ENCODE data around the gene TMEM63C. TPM values are rescaled to one million over a fixed set of nuclear protein-coding genes. Genes with fewer than 3 reads are reported as not detected.

The TMEM63C gene
- total RNA-seq, 1 experiment from 2014 or later, result 0.66 TPM

DNA sequence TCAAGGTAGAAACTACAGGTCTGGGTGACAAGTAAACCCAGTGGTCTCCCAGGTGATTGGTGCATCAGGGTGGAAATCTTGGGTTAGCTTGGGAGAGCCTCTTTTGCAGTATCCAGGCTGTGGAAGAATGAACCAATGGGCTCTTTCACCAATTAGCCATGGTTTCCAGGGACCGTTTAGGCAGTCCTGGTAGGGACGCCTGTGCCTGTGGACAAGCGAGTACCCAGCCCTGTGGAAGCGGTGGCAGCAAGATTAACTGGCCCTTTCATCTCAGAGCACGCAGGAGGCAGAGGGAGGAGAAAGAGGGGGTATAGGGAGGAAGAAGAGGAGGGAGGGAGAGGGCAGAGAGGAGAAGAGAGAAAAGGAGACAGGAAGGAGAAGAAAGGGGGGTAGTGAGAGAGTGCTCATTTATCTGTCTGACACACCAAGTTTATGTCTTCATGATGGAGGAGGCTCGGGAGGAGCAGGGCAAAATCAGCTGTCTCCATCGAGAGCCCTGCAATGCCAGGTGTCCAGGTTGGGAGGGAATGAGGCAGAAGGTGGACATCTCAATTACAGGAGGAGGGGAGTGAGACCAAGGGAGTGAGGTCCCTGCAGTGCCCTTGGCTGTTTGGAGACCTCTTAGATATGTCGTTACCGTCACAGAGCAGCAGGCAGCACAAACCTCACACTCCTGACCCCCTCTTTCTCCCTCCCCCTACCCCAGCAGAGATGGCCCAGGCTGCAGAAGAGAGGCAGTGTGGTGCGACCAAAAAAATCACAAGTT, 35.4 kb upstream of the TMEM63C start:
- no peak overlapping the region for H3K27ac ChIP-seq
- no peak overlapping the region for H3K4me3 ChIP-seq
- H3K36me3 ChIP-seq, result no peaks in the 10 kb centered on the region
- no peaks in the 10 kb centered on the region for H3K9me3 ChIP-seq (replicated peaks)
- H3K4me1 ChIP-seq (replicated peaks), result peaks cover 2% of the 10 kb centered on the region
- DNase-seq (ENCODE audit: low read depth in 1 of 2, low spot score in 2 of 2), result no peak
- H3K27me3 ChIP-seq (replicated peaks), result peaks cover 29% of the 10 kb centered on the region

DNA sequence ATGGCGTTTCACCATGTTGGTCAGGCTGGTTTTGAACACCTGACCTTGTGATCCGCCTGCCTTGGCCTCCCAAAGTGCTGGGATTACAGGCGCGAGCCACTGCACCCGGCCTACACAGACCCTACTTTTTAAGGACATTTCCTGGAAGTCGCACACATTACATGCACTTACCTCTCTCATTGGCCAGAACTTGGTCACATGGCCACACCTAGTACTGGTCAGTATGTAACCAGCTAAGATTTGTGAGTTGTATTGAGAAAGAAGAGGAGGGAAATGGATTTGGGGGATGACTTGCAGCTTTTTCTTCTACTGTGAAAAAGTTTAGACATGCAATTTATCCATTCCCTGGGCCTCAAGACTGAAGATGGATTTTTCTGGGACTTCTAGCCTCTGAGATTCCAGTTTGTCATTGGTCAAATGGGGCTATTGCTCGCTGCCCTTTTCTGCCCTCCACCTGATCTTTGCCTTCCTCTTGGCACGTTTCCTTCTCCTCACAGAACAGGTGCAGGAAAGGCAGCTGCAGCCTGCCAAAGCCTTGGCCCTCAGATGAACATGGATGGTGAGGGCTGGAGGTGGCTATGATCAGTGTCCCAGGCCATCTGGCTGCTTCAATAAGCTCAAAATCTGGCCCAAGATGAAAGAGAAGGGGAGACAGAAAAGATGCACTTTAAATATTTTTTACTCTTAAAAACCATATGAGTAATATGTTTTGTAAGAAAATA, 32.9 kb upstream of the TMEM63C start:
- H3K9me3 ChIP-seq (replicated peaks), result no peaks in the 10 kb centered on the region

GRCh38 chr14:77151245-77151644, 30.4 kb upstream of the TMEM63C start:
- no peaks in the 10 kb centered on the region for H3K36me3 ChIP-seq
- no peak overlapping the region for H3K4me3 ChIP-seq
- H3K4me1 ChIP-seq (replicated peaks), result no peaks in the 10 kb centered on the region

More for the DNA sequence above, 32.9 kb upstream of the TMEM63C start:
- no peaks in the 10 kb centered on the region for H3K4me1 ChIP-seq (replicated peaks)
- H3K27ac ChIP-seq, result no peak overlapping the region
- H3K4me3 ChIP-seq, result no peak overlapping the region
- H3K27me3 ChIP-seq (replicated peaks), result peaks cover 9% of the 10 kb centered on the region
- no peaks in the 10 kb centered on the region for H3K36me3 ChIP-seq
- no peak for DNase-seq (ENCODE audit: low read depth in 1 of 2, low spot score in 2 of 2)

DNA sequence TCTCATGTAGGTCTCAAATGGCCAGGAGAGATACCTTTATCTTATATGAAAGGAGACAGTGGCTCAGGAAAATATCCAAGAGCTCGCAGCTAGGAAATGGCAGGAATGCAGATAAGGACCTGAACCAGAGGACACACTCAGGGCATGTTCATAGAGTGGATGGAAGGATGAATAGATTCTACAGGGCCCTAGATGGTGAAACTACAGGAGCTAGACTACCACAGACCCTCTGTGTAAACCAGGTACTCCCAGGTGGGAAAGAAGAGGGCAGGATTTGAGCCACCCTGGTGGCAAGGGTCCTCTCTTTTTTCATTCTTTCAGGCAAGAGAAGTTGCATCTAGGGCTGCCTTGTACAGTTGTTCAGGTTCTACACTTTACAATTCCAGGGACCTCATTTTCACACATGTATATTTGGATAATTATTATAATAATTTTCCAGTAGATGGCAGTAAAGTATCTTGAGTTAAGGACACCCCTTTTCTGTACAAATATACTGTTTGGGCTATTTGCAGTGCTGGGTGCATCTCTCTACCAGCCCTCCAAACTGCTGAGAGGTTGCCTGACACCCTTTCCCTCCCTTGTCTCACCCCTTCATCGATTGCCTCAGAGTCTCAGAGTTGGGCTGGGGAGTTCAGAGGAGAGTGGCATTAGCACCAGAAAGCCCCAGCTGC, 29.5 kb upstream of the TMEM63C start:
- Histone ChIP-seq H3K9me3 (replicated peaks) (no peaks in the 10 kb centered on the region), H3K4me3 (no peak overlapping the region), H3K27ac (no peak overlapping the region), H3K4me1 (replicated peaks) (no peaks in the 10 kb centered on the region), H3K36me3 (no peaks in the 10 kb centered on the region), H3K27me3 (replicated peaks) (no peaks in the 10 kb centered on the region)
- DNase-seq (ENCODE audit: low read depth in 1 of 2, low spot score in 2 of 2), result no peak

More at GRCh38 chr14:77151245-77151644, 30.4 kb upstream of the TMEM63C start:
- no peaks in the 10 kb centered on the region for H3K9me3 ChIP-seq (replicated peaks)
- H3K27me3 ChIP-seq (replicated peaks), result no peaks in the 10 kb centered on the region
- no peak for DNase-seq (ENCODE audit: low read depth in 1 of 2, low spot score in 2 of 2)
- no peak overlapping the region for H3K27ac ChIP-seq

DNA sequence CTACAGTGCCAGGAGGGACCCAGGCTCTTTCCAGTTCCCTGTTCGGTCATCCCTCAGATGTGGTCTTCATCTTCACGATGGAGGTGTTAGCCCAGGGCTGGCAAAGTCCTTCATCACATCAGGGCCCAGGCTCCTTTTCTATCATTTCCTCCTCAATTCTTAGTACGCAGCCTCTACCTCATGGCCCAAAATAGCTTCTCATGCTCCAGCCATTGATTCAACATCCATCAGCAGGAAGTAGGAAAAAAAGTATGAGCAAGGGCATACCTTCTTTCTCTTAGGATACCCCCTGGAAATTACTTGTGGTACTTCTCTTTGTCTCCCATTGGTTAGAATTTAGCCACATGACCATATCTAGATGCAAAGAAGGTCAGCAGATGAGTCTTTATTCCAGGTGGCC, 27.8 kb upstream of the TMEM63C start:
- no peak overlapping the region for H3K27ac ChIP-seq
- no peak for DNase-seq (ENCODE audit: low read depth in 1 of 2, low spot score in 2 of 2)
- peaks cover 8% of the 10 kb centered on the region for H3K4me1 ChIP-seq (replicated peaks)
- no peaks in the 10 kb centered on the region for H3K9me3 ChIP-seq (replicated peaks)
- no peaks in the 10 kb centered on the region for H3K36me3 ChIP-seq
- H3K27me3 ChIP-seq (replicated peaks), result no peaks in the 10 kb centered on the region
- no peak overlapping the region for H3K4me3 ChIP-seq

DNA sequence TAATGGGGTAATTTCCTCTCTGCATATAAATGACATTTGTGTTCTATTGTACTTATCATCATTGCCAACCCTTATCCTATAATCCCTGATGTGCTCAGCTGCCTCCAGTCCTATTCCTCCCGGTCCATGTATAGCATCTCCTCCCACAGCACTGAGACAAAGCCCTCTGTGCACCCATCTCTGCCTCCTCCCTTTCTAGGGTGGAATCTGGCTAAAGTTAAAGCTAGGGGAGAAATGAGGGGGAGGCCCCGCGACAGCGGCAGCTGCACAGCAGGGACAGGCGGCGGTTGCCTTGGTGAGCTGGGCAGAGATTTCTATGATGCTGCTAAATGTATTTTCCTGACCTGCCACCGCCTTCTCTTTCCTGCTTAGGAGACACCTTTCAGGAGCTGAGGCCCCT, 27.2 kb upstream of the TMEM63C start:
- H3K9me3 ChIP-seq (replicated peaks), result no peaks in the 10 kb centered on the region
- no peaks in the 10 kb centered on the region for H3K36me3 ChIP-seq
- H3K4me1 ChIP-seq (replicated peaks), result peaks cover 8% of the 10 kb centered on the region
- H3K4me3 ChIP-seq, result no peak overlapping the region
- H3K27me3 ChIP-seq (replicated peaks), result no peaks in the 10 kb centered on the region
- no peak for DNase-seq (ENCODE audit: low read depth in 1 of 2, low spot score in 2 of 2)
- H3K27ac ChIP-seq, result no peak overlapping the region

DNA sequence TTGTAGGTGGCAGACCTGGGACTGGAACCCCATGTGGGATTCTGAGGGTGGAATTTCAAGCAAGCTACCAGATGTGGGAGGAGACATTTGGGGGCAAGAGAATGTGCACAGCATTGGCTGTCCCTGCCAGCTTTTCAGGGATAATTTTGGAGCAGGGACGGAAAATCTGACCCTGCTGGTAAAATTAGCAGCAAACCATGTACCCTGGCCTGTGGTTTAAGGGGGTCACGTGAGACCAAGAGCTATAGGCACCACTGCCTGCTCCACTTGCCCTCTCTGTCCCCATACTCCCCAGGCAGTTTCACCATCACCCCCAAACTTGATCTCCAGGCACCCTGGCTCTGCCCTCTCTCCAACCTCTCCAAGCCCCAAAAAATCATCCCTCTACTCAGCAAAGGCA, 26.5 kb upstream of the TMEM63C start:
- no peak overlapping the region for H3K4me3 ChIP-seq
- peaks cover 8% of the 10 kb centered on the region for H3K4me1 ChIP-seq (replicated peaks)
- H3K27me3 ChIP-seq (replicated peaks), result no peaks in the 10 kb centered on the region
- DNase-seq (ENCODE audit: low read depth in 1 of 2, low spot score in 2 of 2), result no peak
- no peaks in the 10 kb centered on the region for H3K36me3 ChIP-seq
- no peak overlapping the region for H3K27ac ChIP-seq
- no peaks in the 10 kb centered on the region for H3K9me3 ChIP-seq (replicated peaks)

DNA sequence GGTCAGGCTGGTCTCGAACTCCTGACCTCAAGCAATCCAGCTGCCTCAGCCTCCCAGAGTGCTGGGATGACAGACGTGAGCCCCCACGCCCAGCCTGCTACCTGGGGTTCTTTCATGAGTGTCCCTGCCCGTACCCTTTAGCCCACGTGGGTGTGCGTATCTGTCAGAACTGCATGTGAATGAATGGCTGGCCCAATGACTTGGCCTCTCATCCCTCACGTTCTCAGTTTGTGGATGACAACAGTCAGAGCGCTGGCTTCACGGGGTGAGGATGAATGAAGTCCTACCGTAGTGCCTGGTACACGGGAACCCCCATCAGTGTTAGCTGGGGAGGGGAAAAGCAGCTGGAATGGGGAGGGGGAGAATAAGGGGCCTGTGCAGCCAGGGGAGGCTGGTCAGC, 23.9 kb upstream of the TMEM63C start:
- no peaks in the 10 kb centered on the region for H3K36me3 ChIP-seq
- H3K9me3 ChIP-seq (replicated peaks), result no peaks in the 10 kb centered on the region
- no peak for DNase-seq (ENCODE audit: low read depth in 1 of 2, low spot score in 2 of 2)
- peaks cover 8% of the 10 kb centered on the region for H3K4me1 ChIP-seq (replicated peaks)
- H3K27ac ChIP-seq, result no peak overlapping the region
- H3K4me3 ChIP-seq, result no peak overlapping the region
- H3K27me3 ChIP-seq (replicated peaks), result no peaks in the 10 kb centered on the region

- peak; percentile 40 to 67 for DNase-seq (ENCODE audit: low read depth in 1 of 2, low spot score in 2 of 2)
- no peaks in the 10 kb centered on the region for H3K9me3 ChIP-seq (replicated peaks)
- H3K27me3 ChIP-seq (replicated peaks), result no peaks in the 10 kb centered on the region
- H3K4me3 ChIP-seq, result no peak overlapping the region
- peaks cover 8% of the 10 kb centered on the region for H3K4me1 ChIP-seq (replicated peaks)
- no peak overlapping the region for H3K27ac ChIP-seq
- no peaks in the 10 kb centered on the region for H3K36me3 ChIP-seq
Measured at GRCh38 chr14:77158175-77158881, 23.3 kb upstream of the TMEM63C start.

DNA sequence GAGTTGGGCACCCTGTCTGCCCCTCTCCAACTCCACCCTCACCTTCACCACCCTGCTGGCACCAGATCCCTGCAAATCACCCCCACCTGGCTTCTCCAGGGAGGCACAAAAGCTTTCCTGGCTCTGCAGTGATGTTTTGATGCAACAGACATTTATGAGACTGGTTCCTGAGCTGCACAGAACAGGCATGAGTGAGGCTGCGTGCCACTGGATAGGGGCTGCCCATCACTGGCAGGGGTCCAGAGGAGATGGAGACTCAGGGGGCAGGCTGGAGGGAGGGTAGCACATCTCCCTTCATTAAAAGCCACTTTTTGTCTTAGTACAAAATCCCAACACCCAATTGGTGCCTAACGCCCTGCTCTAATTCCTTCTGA, 22.7 kb upstream of the TMEM63C start:
- Histone ChIP-seq H3K9me3 (replicated peaks) (no peaks in the 10 kb centered on the region), H3K27me3 (replicated peaks) (no peaks in the 10 kb centered on the region), H3K27ac (no peak overlapping the region), H3K36me3 (no peaks in the 10 kb centered on the region), H3K4me1 (replicated peaks) (peaks cover 8% of the 10 kb centered on the region), H3K4me3 (no peak overlapping the region)
- no peak for DNase-seq (ENCODE audit: low read depth in 1 of 2, low spot score in 2 of 2)

DNA sequence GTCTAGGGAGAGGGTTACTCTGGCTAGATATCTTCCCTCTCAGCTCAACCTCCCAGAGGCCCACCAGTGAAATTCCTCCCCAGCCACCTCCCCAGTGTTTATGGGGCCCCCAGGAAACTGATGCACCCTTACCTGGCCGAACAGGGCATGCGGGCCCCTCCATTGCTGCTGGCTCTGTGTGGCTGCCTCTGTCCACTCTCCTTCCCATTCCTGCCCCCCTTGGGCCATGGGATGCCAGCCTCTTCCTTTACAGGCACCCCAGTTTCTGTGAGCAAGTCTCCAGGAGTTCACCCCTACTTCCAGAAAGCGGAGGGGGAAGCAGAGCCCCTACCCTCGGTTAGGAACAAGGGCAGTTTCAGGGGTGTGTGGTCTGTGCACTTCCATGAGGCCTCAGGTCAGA, 20.6 kb upstream of the TMEM63C start:
- no peak overlapping the region for H3K27ac ChIP-seq
- H3K9me3 ChIP-seq (replicated peaks), result no peaks in the 10 kb centered on the region
- H3K27me3 ChIP-seq (replicated peaks), result no peaks in the 10 kb centered on the region
- no peak overlapping the region for H3K4me3 ChIP-seq
- no peaks in the 10 kb centered on the region for H3K36me3 ChIP-seq
- peaks cover 8% of the 10 kb centered on the region for H3K4me1 ChIP-seq (replicated peaks)
- DNase-seq (ENCODE audit: low read depth in 1 of 2, low spot score in 2 of 2), result no peak

DNA sequence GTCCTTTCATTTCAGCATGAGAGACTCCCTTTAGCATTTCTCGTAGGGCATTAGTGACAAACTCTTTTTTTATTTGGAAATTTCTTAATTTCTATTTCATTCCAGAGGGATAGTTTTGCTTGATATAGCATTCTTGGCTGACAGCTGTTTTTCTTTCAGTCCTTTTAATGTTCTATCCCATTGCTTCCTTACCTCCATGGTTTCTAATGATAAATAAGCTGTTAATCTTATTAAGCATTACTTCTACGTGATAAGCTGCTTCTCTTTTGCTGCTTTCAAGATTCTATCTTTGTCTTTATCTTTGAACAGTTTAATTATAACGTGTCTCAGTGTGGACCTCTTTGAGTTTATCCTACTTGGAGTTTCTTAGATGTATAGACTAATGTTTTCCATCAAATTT, 11.6 kb upstream of the TMEM63C start:
- DNase-seq (ENCODE audit: low read depth in 1 of 2, low spot score in 2 of 2), result no peak
- Histone ChIP-seq H3K27ac (no peak overlapping the region), H3K27me3 (replicated peaks) (no peaks in the 10 kb centered on the region), H3K4me1 (replicated peaks) (peaks cover 4% of the 10 kb centered on the region; the same call in 1 of the 2 replicates), H3K36me3 (no peaks in the 10 kb centered on the region), H3K4me3 (no peak overlapping the region), H3K9me3 (replicated peaks) (no peaks in the 10 kb centered on the region; the same call in 1 of the 2 replicates)

DNA sequence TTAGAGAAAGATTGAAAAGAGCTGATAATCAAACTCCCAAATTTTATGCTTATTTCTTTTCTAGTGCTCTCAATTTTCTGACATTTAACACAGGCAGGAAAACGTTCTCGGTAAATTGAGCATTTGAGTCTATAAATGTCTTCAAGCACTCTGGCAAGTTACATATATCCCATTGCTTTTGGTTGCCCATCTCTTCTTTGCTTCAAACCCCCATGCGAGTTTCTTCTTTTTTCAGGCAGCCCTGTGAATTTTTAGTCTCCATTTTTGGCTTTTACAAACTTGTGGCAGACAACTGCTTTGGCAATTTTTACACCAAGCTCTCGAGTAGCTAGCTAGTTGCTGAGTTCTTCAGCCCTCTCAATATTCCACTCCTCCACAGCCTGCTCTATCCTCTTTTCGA, 8.7 kb upstream of the TMEM63C start:
- Histone ChIP-seq H3K4me1 (replicated peaks) (peaks cover 4% of the 10 kb centered on the region; the same call in 1 of the 2 replicates), H3K9me3 (replicated peaks) (no peaks in the 10 kb centered on the region; the same call in 1 of the 2 replicates), H3K4me3 (no peak overlapping the region), H3K36me3 (no peaks in the 10 kb centered on the region), H3K27me3 (replicated peaks) (no peaks in the 10 kb centered on the region), H3K27ac (no peak overlapping the region)
- no peak for DNase-seq (ENCODE audit: low read depth in 1 of 2, low spot score in 2 of 2)
